A673 (cell line): ENCODE data around the gene GATAD2A.

ENCODE experiments used
- EZH2 ChIP-seq: fragments of 200-600 bp; sonication (generic); IDR thresholded peaks from 2 replicates; pipeline ENCODE4 v1.6.1; 2017; ENCODE audit warnings: borderline replicate concordance, low read depth, mild to moderate bottlenecking, mixed read lengths, antibody characterized with exemption, low read length; ENCODE audit not compliant: poor library complexity, severe bottlenecking
- TF ChIP-seq, protein P1 (sequence below): fragments of 300-800, 200-600 bp; sonication (generic); conservative IDR thresholded peaks from 2 replicates; pipeline ENCODE4 v1.5.1; 2017; ENCODE audit warnings: low read depth, mild to moderate bottlenecking, antibody characterized with exemption, low read length, moderate library complexity, mixed read lengths

DNA sequence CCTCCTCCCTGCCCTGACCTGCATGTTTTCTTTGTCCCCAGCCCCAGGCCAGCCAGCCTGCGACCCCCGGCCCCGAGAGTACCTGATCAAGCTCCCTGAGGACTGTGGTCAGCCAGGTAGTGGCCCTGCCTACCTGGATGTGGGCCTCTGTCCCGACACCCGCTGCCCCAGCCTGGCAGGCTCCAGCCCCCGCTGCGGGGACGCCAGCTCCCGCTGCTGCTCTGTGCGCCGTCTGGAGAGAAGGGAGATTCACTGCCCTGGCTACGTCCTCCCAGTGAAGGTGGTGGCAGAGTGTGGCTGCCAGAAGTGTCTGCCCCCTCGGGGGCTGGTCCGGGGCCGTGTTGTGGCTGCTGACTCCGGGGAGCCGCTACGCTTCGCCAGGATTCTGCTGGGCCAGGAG lies 138.2 kb downstream of the GATAD2A start:
- TF ChIP-seq, protein P1, sequence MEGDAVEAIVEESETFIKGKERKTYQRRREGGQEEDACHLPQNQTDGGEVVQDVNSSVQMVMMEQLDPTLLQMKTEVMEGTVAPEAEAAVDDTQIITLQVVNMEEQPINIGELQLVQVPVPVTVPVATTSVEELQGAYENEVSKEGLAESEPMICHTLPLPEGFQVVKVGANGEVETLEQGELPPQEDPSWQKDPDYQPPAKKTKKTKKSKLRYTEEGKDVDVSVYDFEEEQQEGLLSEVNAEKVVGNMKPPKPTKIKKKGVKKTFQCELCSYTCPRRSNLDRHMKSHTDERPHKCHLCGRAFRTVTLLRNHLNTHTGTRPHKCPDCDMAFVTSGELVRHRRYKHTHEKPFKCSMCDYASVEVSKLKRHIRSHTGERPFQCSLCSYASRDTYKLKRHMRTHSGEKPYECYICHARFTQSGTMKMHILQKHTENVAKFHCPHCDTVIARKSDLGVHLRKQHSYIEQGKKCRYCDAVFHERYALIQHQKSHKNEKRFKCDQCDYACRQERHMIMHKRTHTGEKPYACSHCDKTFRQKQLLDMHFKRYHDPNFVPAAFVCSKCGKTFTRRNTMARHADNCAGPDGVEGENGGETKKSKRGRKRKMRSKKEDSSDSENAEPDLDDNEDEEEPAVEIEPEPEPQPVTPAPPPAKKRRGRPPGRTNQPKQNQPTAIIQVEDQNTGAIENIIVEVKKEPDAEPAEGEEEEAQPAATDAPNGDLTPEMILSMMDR, result no peak
- no peak for TF ChIP-seq EZH2
